Measurements from ENCODE around the gene NEAT1.

- no peak for TF ChIP-seq HMGXB4 (CRISPR knock-in tag; IDR thresholded peaks at IDR 0.05)
- TF ChIP-seq PBX2 (CRISPR knock-in tag; IDR thresholded peaks at IDR 0.05; ENCODE audit: low read depth) = no peak
- TF ChIP-seq PBX2 (tag; conservative IDR thresholded peaks at IDR 0.05; ENCODE audit: low read depth) = no peak
Observed at GRCh38 chr11:65426839-65427690, 4.5 kb downstream of the NEAT1 start.

All from K562 (cell line).